ENCODE data around the gene SLC24A4.

The SLC24A4 gene

GRCh38 chr14:92404018-92404417 is 81.1 kb downstream of the SLC24A4 start:
- TF ChIP-seq CTCF (conservative IDR thresholded peaks at IDR 0.05): no peak
- H3K27ac ChIP-seq: peak overlapping the region; percentile 87

- no peak for TF ChIP-seq CTCF (conservative IDR thresholded peaks at IDR 0.05)
- H3K27ac ChIP-seq: peak overlapping the region; percentile 87
These were observed 81.5 kb downstream of the SLC24A4 start for GRCh38 chr14:92404421-92404820.

- peak overlapping the region; percentile 87 for H3K27ac ChIP-seq
- TF ChIP-seq CTCF (conservative IDR thresholded peaks at IDR 0.05): no peak
These were observed 82.0 kb downstream of the SLC24A4 start for GRCh38 chr14:92404938-92405337.

- H3K27ac ChIP-seq: peak overlapping the region; percentile 87
- TF ChIP-seq CTCF (conservative IDR thresholded peaks at IDR 0.05): no peak
These were observed 84.4 kb downstream of the SLC24A4 start for GRCh38 chr14:92407410-92407809.

- peak overlapping the region; percentile 87 for H3K27ac ChIP-seq
- no peak for TF ChIP-seq CTCF (conservative IDR thresholded peaks at IDR 0.05)
These were observed 86.1 kb downstream of the SLC24A4 start for GRCh38 chr14:92409043-92409442.

GRCh38 chr14:92411135-92411534 is 88.2 kb downstream of the SLC24A4 start:
- TF ChIP-seq CTCF (conservative IDR thresholded peaks at IDR 0.05): no peak
- no peak overlapping the region for H3K27ac ChIP-seq

GRCh38 chr14:92411941-92412340 is 89.0 kb downstream of the SLC24A4 start:
- H3K27ac ChIP-seq: no peak overlapping the region
- no peak for TF ChIP-seq CTCF (conservative IDR thresholded peaks at IDR 0.05)

- TF ChIP-seq CTCF (conservative IDR thresholded peaks at IDR 0.05): no peak
- no peak overlapping the region for H3K27ac ChIP-seq
These were observed 89.9 kb downstream of the SLC24A4 start for GRCh38 chr14:92412912-92413311.
